ENCODE results near the gene SLC19A3.

DNA sequence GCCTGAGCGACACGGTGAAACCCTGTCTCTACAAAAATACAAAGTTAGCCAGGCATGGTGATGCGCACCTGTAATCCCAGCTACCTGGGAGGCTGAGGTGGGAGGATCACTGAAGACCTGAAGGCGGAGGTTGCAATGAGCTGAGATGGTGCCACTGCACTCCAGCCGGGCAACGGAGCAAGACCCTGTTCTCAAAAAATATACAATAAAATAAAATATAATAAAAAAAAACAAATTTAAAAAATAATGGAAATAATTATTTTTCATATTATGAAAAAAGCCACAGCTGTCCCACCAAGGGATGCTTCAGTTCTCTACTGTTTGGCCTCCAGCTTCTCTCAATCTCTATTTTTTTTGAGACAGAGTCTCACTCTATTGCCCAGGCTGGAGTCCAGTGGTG, 10.4 kb downstream of the SLC19A3 start:
- TF ChIP-seq, protein P1, sequence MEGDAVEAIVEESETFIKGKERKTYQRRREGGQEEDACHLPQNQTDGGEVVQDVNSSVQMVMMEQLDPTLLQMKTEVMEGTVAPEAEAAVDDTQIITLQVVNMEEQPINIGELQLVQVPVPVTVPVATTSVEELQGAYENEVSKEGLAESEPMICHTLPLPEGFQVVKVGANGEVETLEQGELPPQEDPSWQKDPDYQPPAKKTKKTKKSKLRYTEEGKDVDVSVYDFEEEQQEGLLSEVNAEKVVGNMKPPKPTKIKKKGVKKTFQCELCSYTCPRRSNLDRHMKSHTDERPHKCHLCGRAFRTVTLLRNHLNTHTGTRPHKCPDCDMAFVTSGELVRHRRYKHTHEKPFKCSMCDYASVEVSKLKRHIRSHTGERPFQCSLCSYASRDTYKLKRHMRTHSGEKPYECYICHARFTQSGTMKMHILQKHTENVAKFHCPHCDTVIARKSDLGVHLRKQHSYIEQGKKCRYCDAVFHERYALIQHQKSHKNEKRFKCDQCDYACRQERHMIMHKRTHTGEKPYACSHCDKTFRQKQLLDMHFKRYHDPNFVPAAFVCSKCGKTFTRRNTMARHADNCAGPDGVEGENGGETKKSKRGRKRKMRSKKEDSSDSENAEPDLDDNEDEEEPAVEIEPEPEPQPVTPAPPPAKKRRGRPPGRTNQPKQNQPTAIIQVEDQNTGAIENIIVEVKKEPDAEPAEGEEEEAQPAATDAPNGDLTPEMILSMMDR (conservative IDR thresholded peaks at IDR 0.05; ENCODE audit: low read depth in 2 of 2): no peak
- TF ChIP-seq JUNB (IDR thresholded peaks at IDR 0.05; ENCODE audit: unreplicated experiment): no peak
